ENCODE results near the gene PGBD5. TPM values are rescaled to one million over a fixed set of nuclear protein-coding genes. Genes with fewer than 3 reads are reported as not detected.
"Not testable (repeated sequence)": the region's sequence is repeated elsewhere in the genome, so short reads cannot be mapped to it uniquely, and the experiment has no call there.

PGBD5 gene
- total and polyA plus RNA-seq, 8 donors: 2.8 to 17.2 (median 10.4) TPM

DNA sequence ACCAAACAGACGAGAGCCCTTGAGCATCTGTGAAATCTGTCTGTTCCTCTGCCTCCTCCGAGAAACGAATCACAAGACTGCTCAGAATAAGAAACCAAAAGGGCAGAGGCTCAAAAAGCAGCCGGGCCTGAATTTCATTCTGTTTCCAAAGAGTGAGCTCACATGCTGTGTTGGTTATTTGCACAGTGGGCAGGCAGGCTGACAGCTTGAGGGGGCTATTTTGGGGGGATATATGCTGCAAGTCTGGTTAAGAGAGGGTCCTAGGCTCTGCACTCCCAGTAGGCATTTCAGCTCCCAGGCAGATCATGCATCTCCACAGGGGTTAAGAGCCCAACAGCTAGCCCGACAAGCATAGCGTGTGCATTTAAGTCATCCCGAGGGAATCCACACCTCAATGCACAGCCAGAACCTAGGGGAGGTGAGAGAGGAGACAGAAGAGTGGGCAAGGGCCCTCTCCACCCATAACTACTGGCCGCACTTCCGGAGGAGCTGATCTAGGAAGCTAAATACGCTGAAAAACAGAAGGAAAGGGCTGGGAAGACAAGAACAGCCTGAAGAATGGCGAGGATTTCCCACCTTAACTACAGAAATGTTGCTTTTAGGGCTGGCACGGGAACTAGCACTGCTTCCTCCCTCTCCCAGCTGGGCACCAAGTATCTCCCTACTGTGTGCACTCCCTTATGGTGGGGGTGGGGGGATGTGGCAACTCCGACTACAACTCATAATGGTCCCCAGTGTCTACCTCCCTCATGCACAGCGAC lies 3.7 kb downstream of the PGBD5 start:
- no peaks in the 10 kb centered on the region for H3K36me3 ChIP-seq
- no peaks in the 10 kb centered on the region for H3K9me3 ChIP-seq
- H3K27me3 ChIP-seq: no peaks in the 10 kb centered on the region
- TF ChIP-seq, protein P1, sequence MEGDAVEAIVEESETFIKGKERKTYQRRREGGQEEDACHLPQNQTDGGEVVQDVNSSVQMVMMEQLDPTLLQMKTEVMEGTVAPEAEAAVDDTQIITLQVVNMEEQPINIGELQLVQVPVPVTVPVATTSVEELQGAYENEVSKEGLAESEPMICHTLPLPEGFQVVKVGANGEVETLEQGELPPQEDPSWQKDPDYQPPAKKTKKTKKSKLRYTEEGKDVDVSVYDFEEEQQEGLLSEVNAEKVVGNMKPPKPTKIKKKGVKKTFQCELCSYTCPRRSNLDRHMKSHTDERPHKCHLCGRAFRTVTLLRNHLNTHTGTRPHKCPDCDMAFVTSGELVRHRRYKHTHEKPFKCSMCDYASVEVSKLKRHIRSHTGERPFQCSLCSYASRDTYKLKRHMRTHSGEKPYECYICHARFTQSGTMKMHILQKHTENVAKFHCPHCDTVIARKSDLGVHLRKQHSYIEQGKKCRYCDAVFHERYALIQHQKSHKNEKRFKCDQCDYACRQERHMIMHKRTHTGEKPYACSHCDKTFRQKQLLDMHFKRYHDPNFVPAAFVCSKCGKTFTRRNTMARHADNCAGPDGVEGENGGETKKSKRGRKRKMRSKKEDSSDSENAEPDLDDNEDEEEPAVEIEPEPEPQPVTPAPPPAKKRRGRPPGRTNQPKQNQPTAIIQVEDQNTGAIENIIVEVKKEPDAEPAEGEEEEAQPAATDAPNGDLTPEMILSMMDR (IDR thresholded peaks at IDR 0.05): no peak
- intact Hi-C loops (cut with DNase I): no loop called here
- no peak for ATAC-seq
- no peak overlapping the region for H3K27ac ChIP-seq
- no peak overlapping the region for H3K4me3 ChIP-seq
- no peak for FAIRE-seq
- peaks cover 0 to 9% (median 8%) of the 10 kb centered on the region in 3 donors for H3K4me1 ChIP-seq
- DNase-seq: no peak
- 67 to 68% methylated on average over 14 of the region's 14 CpGs for WGBS, 2 donors

DNA sequence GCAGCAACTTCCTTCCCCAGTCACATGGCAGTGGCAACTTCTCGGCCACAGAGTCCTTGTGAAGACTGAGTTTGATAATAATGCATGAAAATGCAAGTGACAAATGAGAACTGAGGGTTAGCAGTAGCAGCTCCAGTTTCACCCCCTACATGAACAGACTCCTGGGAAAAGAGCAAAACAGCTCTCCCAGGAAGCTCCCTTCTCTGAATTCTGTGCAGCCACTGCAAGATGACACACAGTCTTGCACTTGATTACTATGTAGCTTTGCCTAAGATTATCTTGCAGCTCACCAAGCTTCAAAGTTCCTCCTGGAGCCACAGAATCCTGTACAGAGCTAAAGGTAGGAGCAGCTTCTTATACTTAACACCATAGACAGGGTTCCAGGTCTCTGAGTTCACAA lies 4.7 kb downstream of the PGBD5 start:
- FAIRE-seq: no peak
- no peak for DNase-seq
- no peak for ATAC-seq
- H3K4me1 ChIP-seq: peaks cover 0 to 9% (median 8%) of the 10 kb centered on the region in 3 donors
- no peak overlapping the region for H3K27ac ChIP-seq
- no peaks in the 10 kb centered on the region for H3K9me3 ChIP-seq
- no peaks in the 10 kb centered on the region for H3K36me3 ChIP-seq
- no peaks in the 10 kb centered on the region for H3K27me3 ChIP-seq
- no peak overlapping the region for H3K4me3 ChIP-seq
- intact Hi-C loops (cut with DNase I): no loop called here
- 46 to 62% methylated on average over 1 of the region's 1 CpG for WGBS, 2 donors
- TF ChIP-seq, protein P1 (IDR thresholded peaks at IDR 0.05): no peak

DNA sequence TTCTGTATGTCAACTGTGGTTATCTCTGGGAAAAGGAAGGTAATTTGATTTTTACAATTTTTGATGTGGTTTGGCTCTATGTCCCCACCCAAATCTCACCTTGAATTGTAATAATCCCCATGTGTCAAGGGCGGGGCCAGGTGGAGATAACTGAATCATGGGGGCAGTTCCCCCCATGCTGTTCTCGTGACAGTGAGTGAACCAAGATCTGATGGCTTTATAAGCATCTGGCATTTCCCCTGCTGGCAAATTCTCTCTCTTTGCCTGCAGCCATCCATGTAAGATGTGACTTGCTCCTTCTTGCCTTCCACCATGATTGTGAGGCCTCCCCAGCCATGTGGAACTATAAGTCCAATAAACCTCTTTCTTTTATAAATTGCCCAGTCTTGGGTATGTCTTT lies 5.8 kb downstream of the PGBD5 start:
- H3K4me1 ChIP-seq; intact Hi-C loops (cut with DNase I); DNase-seq; ATAC-seq; H3K4me3 ChIP-seq; H3K27ac ChIP-seq; H3K27me3 ChIP-seq; H3K9me3 ChIP-seq; H3K36me3 ChIP-seq; FAIRE-seq: not testable (repeated sequence)
- WGBS, 2 donors: 95 to 97% methylated on average over 2 of the region's 2 CpGs

DNA sequence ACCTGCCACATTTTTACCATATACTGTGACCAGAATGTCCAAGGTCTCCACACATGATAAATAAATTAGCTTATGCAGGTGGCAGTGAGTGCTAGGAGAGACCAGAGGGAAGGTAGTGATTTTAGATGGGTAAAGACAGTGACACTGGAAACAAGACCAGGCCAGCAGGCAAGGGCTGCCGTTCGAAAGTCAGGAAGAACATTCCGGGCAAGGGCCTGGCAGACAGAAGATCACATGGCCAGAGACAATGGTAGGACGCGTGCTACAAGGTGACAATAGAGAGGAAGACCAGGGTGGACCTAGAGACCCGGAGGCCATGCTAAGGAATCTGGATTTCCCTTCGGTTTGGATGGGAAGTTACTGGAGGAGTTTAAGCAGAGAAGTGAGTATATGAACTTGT lies 9.7 kb downstream of the PGBD5 start:
- no peak overlapping the region for H3K4me3 ChIP-seq
- DNase-seq: no peak
- intact Hi-C loops (cut with DNase I): no loop called here
- no peaks in the 10 kb centered on the region for H3K36me3 ChIP-seq
- no peaks in the 10 kb centered on the region for H3K9me3 ChIP-seq
- no peak overlapping the region for H3K27ac ChIP-seq
- no peak for ATAC-seq
- WGBS, 2 donors: 90 to 92% methylated on average over 7 of the region's 7 CpGs
- FAIRE-seq: no peak
- TF ChIP-seq, protein P1 (IDR thresholded peaks at IDR 0.05): no peak
- no peaks in the 10 kb centered on the region for H3K27me3 ChIP-seq
- peaks cover 0 to 7% (median 6%) of the 10 kb centered on the region in 3 donors for H3K4me1 ChIP-seq

GRCh38 chr1:230415405-230416132 lies 10.6 kb downstream of the PGBD5 start:
- Histone ChIP-seq H3K9me3 (no peaks in the 10 kb centered on the region), H3K4me3 (no peak overlapping the region), H3K36me3 (no peaks in the 10 kb centered on the region), H3K4me1 (peaks cover 0 to 10% (median 7%) of the 10 kb centered on the region in 3 donors), H3K27ac (no peak overlapping the region), H3K27me3 (no peaks in the 10 kb centered on the region)
- peak in 3 of 4 donors; percentile 14 to 56 (median 53) for ATAC-seq
- intact Hi-C loops (cut with DNase I): no loop called here
- no peak for FAIRE-seq
- 86 to 93% methylated on average over 2 of the region's 2 CpGs for WGBS, 2 donors
- DNase-seq: no peak
- TF ChIP-seq, protein P1 (IDR thresholded peaks at IDR 0.05): no peak

Measured in pancreas (tissue), 10 donors.